HEK293 (cell line): ENCODE results near the gene FBXO42.

Experiments
- TCF7L2 ChIP-seq: IDR thresholded peaks from 2 replicates; pipeline ENCODE4 v1.6.1; 2011; ENCODE audit warnings: low read depth, mild to moderate bottlenecking, inconsistent platforms, low read length, moderate library complexity, borderline replicate concordance
- WT1 ChIP-seq: fragments of 450-650 bp; formaldehyde crosslinking; IDR thresholded peaks from 2 replicates; pipeline ENCODE4 v1.5.1; 2016; ENCODE audit warnings: missing biosample characterization, missing genetic modification characterization
- ZBTB21 ChIP-seq: fragments of 450-650 bp; formaldehyde crosslinking; IDR thresholded peaks from 2 replicates; pipeline ENCODE4 v1.5.1; 2017; ENCODE audit warnings: missing biosample characterization, missing genetic modification characterization
- ZFP3 ChIP-seq: fragments of 450-650 bp; formaldehyde crosslinking; IDR thresholded peaks from 2 replicates; pipeline ENCODE4 v1.5.1; 2016; ENCODE audit warnings: low read depth, missing biosample characterization, missing genetic modification characterization
- ZNF138 ChIP-seq: fragments of 450-650 bp; formaldehyde crosslinking; IDR thresholded peaks from 2 replicates; pipeline ENCODE4 v1.5.1; 2016; ENCODE audit warnings: missing biosample characterization, missing genetic modification characterization, borderline replicate concordance
- ZNF16 ChIP-seq: fragments of 450-650 bp; formaldehyde crosslinking; IDR thresholded peaks from 2 replicates; pipeline ENCODE4 v1.5.1; 2016; ENCODE audit warnings: low read depth, missing biosample characterization, missing genetic modification characterization
- ZNF292 ChIP-seq: fragments of 450-650 bp; formaldehyde crosslinking; IDR thresholded peaks from 2 replicates; pipeline ENCODE4 v1.5.1; 2016; ENCODE audit warnings: low read depth, missing biosample characterization, missing genetic modification characterization, borderline replicate concordance
- ZNF302 ChIP-seq: fragments of 450-650 bp; formaldehyde crosslinking; IDR thresholded peaks from 2 replicates; pipeline ENCODE4 v1.5.1; 2016; ENCODE audit warnings: missing biosample characterization, missing genetic modification characterization, low read depth
- ZNF350 ChIP-seq: fragments of 450-650 bp; formaldehyde crosslinking; IDR thresholded peaks from 2 replicates; pipeline ENCODE4 v1.5.0; 2017; ENCODE audit warnings: missing biosample characterization, mild to moderate bottlenecking, missing genetic modification characterization
- ZNF560 ChIP-seq: fragments of 450-650 bp; formaldehyde crosslinking; IDR thresholded peaks from 2 replicates; pipeline ENCODE4 v1.5.1; 2017; ENCODE audit warnings: missing biosample characterization, missing genetic modification characterization, borderline replicate concordance
- TF ChIP-seq, protein P1 (sequence below): fragments of 450-650 bp; formaldehyde crosslinking; IDR thresholded peaks from 2 replicates; pipeline ENCODE4 v1.5.1; 2016; ENCODE audit warnings: missing biosample characterization, missing genetic modification characterization
- TF ChIP-seq, protein P2 (sequence below): fragments of 450-650 bp; formaldehyde crosslinking; IDR thresholded peaks from 2 replicates; pipeline ENCODE4 v1.5.1; 2016; ENCODE audit warnings: missing biosample characterization, missing genetic modification characterization

DNA sequence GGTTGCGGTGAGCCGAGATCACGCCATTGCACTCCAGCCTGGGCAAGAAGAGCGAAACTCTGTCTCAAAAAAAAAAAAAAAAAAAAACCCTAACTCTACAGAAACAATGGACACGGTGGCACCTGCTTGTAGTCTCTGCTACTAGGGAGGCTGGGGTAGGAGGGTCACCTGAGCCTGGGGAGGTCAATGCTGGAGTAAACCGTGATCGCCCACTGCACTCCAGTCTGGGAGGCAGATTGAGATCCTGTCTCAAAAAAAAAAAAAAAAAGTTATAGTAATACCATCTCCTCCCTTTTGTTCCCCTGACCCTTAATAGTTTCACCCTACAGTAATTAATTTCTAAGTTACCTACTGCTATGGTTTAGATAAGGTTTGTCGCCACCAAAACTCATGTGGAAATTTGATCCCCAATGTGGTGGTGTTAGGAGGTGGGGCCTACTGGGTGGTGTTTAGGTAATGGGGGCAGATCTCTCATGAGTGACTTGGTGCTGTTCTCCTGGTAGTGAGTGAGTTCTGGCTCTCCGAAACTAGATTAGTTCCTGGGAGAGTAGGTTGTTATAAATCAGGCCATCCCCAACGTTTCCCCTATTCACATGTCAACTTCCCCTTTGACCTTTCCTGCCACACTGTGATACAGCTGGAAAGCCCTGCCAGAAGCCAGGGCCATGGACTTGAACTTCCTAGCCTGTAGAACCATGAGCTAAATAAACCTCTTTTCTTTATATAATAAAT lies 9.8 kb downstream of the FBXO42 start:
- TF ChIP-seq ZNF302 (tag by site-specific recombination) (no peak), TCF7L2 (no peak), ZNF350 (tag by site-specific recombination) (no peak), ZNF138 (tag by site-specific recombination) (no peak), ZNF560 (tag by site-specific recombination) (no peak), ZBTB21 (tag by site-specific recombination) (no peak), ZFP3 (tag by site-specific recombination) (no peak), WT1 (tag by site-specific recombination) (0 out of 2 replicates have a peak, but pooled peaks have one; percentile 25), ZNF16 (tag by site-specific recombination) (no peak), ZNF292 (no peak)
- TF ChIP-seq, protein P1, sequence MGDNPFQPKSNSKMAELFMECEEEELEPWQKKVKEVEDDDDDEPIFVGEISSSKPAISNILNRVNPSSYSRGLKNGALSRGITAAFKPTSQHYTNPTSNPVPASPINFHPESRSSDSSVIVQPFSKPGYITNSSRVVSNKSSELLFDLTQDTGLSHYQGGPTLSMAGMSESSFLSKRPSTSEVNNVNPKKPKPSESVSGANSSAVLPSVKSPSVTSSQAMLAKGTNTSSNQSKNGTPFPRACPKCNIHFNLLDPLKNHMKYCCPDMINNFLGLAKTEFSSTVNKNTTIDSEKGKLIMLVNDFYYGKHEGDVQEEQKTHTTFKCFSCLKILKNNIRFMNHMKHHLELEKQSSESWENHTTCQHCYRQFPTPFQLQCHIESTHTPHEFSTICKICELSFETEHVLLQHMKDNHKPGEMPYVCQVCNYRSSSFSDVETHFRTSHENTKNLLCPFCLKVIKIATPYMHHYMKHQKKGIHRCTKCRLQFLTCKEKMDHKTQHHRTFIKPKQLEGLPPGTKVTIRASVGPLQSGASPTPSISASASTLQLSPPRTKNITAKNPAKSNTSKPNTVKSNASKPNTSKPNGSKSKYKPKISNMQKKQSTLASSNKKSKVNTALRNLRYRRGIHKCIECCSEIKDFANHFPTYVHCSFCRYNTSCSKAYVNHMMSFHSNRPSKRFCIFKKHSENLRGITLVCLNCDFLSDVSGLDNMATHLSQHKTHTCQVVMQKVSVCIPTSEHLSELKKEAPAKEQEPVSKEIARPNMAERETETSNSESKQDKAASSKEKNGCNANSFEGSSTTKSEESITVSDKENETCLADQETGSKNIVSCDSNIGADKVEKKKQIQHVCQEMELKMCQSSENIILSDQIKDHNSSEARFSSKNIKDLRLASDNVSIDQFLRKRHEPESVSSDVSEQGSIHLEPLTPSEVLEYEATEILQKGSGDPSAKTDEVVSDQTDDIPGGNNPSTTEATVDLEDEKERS (tag by site-specific recombination), result no peak
- TF ChIP-seq, protein P2, sequence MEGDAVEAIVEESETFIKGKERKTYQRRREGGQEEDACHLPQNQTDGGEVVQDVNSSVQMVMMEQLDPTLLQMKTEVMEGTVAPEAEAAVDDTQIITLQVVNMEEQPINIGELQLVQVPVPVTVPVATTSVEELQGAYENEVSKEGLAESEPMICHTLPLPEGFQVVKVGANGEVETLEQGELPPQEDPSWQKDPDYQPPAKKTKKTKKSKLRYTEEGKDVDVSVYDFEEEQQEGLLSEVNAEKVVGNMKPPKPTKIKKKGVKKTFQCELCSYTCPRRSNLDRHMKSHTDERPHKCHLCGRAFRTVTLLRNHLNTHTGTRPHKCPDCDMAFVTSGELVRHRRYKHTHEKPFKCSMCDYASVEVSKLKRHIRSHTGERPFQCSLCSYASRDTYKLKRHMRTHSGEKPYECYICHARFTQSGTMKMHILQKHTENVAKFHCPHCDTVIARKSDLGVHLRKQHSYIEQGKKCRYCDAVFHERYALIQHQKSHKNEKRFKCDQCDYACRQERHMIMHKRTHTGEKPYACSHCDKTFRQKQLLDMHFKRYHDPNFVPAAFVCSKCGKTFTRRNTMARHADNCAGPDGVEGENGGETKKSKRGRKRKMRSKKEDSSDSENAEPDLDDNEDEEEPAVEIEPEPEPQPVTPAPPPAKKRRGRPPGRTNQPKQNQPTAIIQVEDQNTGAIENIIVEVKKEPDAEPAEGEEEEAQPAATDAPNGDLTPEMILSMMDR (tag by site-specific recombination), result no peak
